GM12878 (cell line): ENCODE results near the gene MTFP1. TPM values are rescaled to one million over a fixed set of nuclear protein-coding genes. Genes with fewer than 3 reads are reported as not detected.

Source experiments
- ASH2L ChIP-seq: fragments of 300-600, 200-600 bp; sonication (generic); IDR thresholded peaks from 2 replicates; pipeline ENCODE4 v1.6.1; 2017; ENCODE audit warnings: low read depth, mild to moderate bottlenecking, borderline replicate concordance
- CUX1 ChIP-seq: IDR thresholded peaks from 2 replicates; pipeline ENCODE4 v1.6.1; 2012; ENCODE audit warnings: improper control_type of control experiment, low read depth, low read length; ENCODE audit not compliant: insufficient replicate concordance
- ETV6 ChIP-seq, 2 experiments: fragments of 450-650 bp in 1 of 2; IDR thresholded peaks in 1 of 2; conservative IDR thresholded peaks in 1 of 2; 2 replicates each; pipeline ENCODE4 v1.6.1; 2014; ENCODE audit warnings: antibody characterized with exemption in 1 of 2, borderline replicate concordance in 1 of 2, low read depth in 1 of 2, mild to moderate bottlenecking in 1 of 2, moderate library complexity in 1 of 2
- JUNB ChIP-seq: IDR thresholded peaks from 2 replicates; pipeline ENCODE4 v1.6.1; 2016; ENCODE audit warnings: antibody characterized with exemption, mild to moderate bottlenecking
- KAT2A ChIP-seq: conservative IDR thresholded peaks from 2 replicates; pipeline ENCODE4 v1.6.1; 2011; ENCODE audit warnings: low read depth, low read length; ENCODE audit not compliant: control insufficient read depth
- MEF2A ChIP-seq: IDR thresholded peaks from 2 replicates; pipeline ENCODE4 v1.6.1; 2011; ENCODE audit warnings: low read depth, mild to moderate bottlenecking, low read length, moderate library complexity; ENCODE audit not compliant: insufficient read depth
- MTA3 ChIP-seq: IDR thresholded peaks from 2 replicates; pipeline ENCODE4 v1.6.1; 2012; ENCODE audit warnings: low read length, inconsistent platforms, borderline replicate concordance
- POU2F2 ChIP-seq: IDR thresholded peaks from 3 replicates; pipeline ENCODE4 v1.6.1; 2011; ENCODE audit warnings: low read depth, mild to moderate bottlenecking, low read length, borderline replicate concordance
- SUZ12 ChIP-seq: fragments of 200-600 bp; sonication (generic); IDR thresholded peaks from one replicate; pipeline ENCODE4 v1.6.1; 2018; ENCODE audit warnings: antibody characterized with exemption, mild to moderate bottlenecking; ENCODE audit not compliant: unreplicated experiment
- TCF3 ChIP-seq: IDR thresholded peaks from 2 replicates; pipeline ENCODE4 v1.6.1; 2012; ENCODE audit warnings: low read depth, mild to moderate bottlenecking, low read length, borderline replicate concordance; ENCODE audit not compliant: insufficient read depth
- ZBTB40 ChIP-seq: fragments of 450-650 bp; IDR thresholded peaks from 2 replicates; pipeline ENCODE4 v1.6.1; 2016; ENCODE audit warnings: mild to moderate bottlenecking, moderate library complexity, borderline replicate concordance
- ZZZ3 ChIP-seq: IDR thresholded peaks from 2 replicates; pipeline ENCODE4 v1.6.1; 2011; ENCODE audit warnings: low read depth; ENCODE audit not compliant: control insufficient read depth, insufficient read length
- polyA plus RNA-seq, 11 experiments: library from polyadenylated mRNA; depleted of rRNA in 4 of 11; unstranded in 6 of 11; stranded (reverse) in 5 of 11; fragments of >200 nt; fragmentation: Nextera tagmentation in 4 of 11; fragmentation: Illumina TruSeq in 1 of 11; extraction: Ambion mirVana in 4 of 11; extraction: Trizol in 1 of 11; gene quantifications; 1 replicate in 1 of 11; 2 replicates in 10 of 11; pipeline versions ENCODE4 v1.2.1 to v1.2.3, GENCODE V29; 2011 to 2016; ENCODE audit warnings: inconsistent platforms in 2 of 11, missing spikeins in 2 of 11, low read depth in 1 of 11
- total RNA-seq, 4 experiments: library from RNA; depleted of rRNA in 3 of 4; stranded (reverse); fragments of >200 nt in 3 of 4; fragmentation: Illumina TruSeq in 1 of 4; extraction: Trizol in 1 of 4; gene quantifications; 2 replicates each; pipeline versions ENCODE4 v1.2.1 to v1.2.3, GENCODE V29; 2013 to 2021
- TF ChIP-seq, protein P1 (sequence below): fragments of 450-650 bp; formaldehyde crosslinking; IDR thresholded peaks from 2 replicates; pipeline ENCODE4 v1.5.0; 2022; ENCODE audit warnings: mild to moderate bottlenecking, missing genetic modification characterization
- TF ChIP-seq, protein P2 (sequence below): fragments of 450-650 bp; IDR thresholded peaks from 2 replicates; pipeline ENCODE4 v1.6.1; 2016; ENCODE audit warnings: mild to moderate bottlenecking

Gene MTFP1
- total and polyA plus RNA-seq, 10 of the 15 experiments (the other 5 are each of a cell fraction or from before 2014, with no cell fraction given): 20.5 to 133 (median 59.8) TPM

GRCh38 chr22:30423959-30424533, 1.5 kb upstream of the MTFP1 start (continued):
- TF ChIP-seq ZBTB40 (no peak), ASH2L (no peak), MEF2A (no peak), CUX1 (no peak), ZZZ3 (no peak), POU2F2 (no peak), JUNB (peak; percentile 100), ETV6 (conservative IDR thresholded peaks at IDR 0.05 in 1 of 2, IDR thresholded peaks at IDR 0.05 in 1 of 2; ENCODE audit: borderline replicate concordance in 1 of 2, low read depth in 1 of 2) (no peak), KAT2A (no peak), TCF3 (peak; percentile 89), SUZ12 (no peak), MTA3 (no peak)
- TF ChIP-seq, protein P1, sequence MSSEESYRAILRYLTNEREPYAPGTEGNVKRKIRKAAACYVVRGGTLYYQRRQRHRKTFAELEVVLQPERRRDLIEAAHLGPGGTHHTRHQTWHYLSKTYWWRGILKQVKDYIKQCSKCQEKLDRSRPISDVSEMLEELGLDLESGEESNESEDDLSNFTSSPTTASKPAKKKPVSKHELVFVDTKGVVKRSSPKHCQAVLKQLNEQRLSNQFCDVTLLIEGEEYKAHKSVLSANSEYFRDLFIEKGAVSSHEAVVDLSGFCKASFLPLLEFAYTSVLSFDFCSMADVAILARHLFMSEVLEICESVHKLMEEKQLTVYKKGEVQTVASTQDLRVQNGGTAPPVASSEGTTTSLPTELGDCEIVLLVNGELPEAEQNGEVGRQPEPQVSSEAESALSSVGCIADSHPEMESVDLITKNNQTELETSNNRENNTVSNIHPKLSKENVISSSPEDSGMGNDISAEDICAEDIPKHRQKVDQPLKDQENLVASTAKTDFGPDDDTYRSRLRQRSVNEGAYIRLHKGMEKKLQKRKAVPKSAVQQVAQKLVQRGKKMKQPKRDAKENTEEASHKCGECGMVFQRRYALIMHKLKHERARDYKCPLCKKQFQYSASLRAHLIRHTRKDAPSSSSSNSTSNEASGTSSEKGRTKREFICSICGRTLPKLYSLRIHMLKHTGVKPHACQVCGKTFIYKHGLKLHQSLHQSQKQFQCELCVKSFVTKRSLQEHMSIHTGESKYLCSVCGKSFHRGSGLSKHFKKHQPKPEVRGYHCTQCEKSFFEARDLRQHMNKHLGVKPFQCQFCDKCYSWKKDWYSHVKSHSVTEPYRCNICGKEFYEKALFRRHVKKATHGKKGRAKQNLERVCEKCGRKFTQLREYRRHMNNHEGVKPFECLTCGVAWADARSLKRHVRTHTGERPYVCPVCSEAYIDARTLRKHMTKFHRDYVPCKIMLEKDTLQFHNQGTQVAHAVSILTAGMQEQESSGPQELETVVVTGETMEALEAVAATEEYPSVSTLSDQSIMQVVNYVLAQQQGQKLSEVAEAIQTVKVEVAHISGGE (CRISPR knock-in tag): no peak
- TF ChIP-seq, protein P2, sequence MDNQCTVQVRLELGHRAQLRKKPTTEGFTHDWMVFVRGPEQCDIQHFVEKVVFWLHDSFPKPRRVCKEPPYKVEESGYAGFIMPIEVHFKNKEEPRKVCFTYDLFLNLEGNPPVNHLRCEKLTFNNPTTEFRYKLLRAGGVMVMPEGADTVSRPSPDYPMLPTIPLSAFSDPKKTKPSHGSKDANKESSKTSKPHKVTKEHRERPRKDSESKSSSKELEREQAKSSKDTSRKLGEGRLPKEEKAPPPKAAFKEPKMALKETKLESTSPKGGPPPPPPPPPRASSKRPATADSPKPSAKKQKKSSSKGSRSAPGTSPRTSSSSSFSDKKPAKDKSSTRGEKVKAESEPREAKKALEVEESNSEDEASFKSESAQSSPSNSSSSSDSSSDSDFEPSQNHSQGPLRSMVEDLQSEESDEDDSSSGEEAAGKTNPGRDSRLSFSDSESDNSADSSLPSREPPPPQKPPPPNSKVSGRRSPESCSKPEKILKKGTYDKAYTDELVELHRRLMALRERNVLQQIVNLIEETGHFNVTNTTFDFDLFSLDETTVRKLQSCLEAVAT: no peak
